Mesenchymal stem cell (in vitro differentiated cells and primary cell): ENCODE measurements around the gene BOLA1.

ENCODE experiments used
- DNase-seq: peaks from one replicate; pipeline ENCODE4 v3.0.0-alpha.2; 2013
- H2AFZ ChIP-seq: one replicate; pipeline ENCODE4 v1.6.1; 2013; ENCODE audit warnings: low read depth, mild to moderate bottlenecking, control low read depth, inconsistent platforms, low read length, moderate library complexity
- H2AK5ac ChIP-seq: 2 replicates; pipeline ENCODE4 v1.6.1; 2013; ENCODE audit warnings: low read length, moderate library complexity, mild to moderate bottlenecking, inconsistent platforms; ENCODE audit not compliant: severe bottlenecking
- H2BK120ac ChIP-seq: one replicate; pipeline ENCODE4 v1.6.1; 2013; ENCODE audit warnings: low read depth, mild to moderate bottlenecking, inconsistent platforms, low read length, moderate library complexity
- H2BK12ac ChIP-seq, 2 experiments: one replicate each; pipeline ENCODE4 v1.6.1; 2013; ENCODE audit warnings: inconsistent platforms in 2 of 2, low read length in 2 of 2, mild to moderate bottlenecking in 2 of 2, moderate library complexity in 2 of 2, control low read depth in 1 of 2
- H2BK15ac ChIP-seq: one replicate; pipeline ENCODE4 v1.6.1; 2013; ENCODE audit warnings: mild to moderate bottlenecking, low read depth, inconsistent platforms; ENCODE audit not compliant: poor library complexity, severe bottlenecking
- H2BK5ac ChIP-seq: 2 replicates; pipeline ENCODE4 v1.6.1; 2013; ENCODE audit warnings: low read depth, mild to moderate bottlenecking, low read length, control low read depth, inconsistent platforms; ENCODE audit not compliant: poor library complexity, severe bottlenecking
- H3K14ac ChIP-seq, 2 experiments: one replicate each; pipeline ENCODE4 v1.6.1; 2013; ENCODE audit warnings: inconsistent platforms in 2 of 2, low read length in 2 of 2, control low read depth in 1 of 2, mild to moderate bottlenecking in 1 of 2, moderate library complexity in 1 of 2
- H3K18ac ChIP-seq, 2 experiments: one replicate each; pipeline ENCODE4 v1.6.1; 2013; ENCODE audit warnings: inconsistent platforms in 2 of 2, low read length in 2 of 2, control low read depth in 1 of 2, low read depth in 1 of 2, mild to moderate bottlenecking in 1 of 2
- H3K23ac ChIP-seq, 2 experiments: one replicate each; pipeline ENCODE4 v1.6.1; 2013; ENCODE audit warnings: inconsistent platforms in 2 of 2, low read length in 2 of 2, mild to moderate bottlenecking in 2 of 2, moderate library complexity in 2 of 2, control low read depth in 1 of 2
- H3K27ac ChIP-seq: 2 replicates; pipeline ENCODE4 v1.5.1; 2013; ENCODE audit warnings: mild to moderate bottlenecking, moderate library complexity, low read length, control low read depth, inconsistent platforms; ENCODE audit not compliant: poor library complexity, severe bottlenecking
- H3K27me3 ChIP-seq, 2 experiments: 2 replicates each; pipeline versions ENCODE4 v1.6.1 to v1.7.0; 2013; ENCODE audit warnings: low read length in 2 of 2, mild to moderate bottlenecking in 2 of 2, moderate library complexity in 2 of 2, control low read depth in 1 of 2, inconsistent platforms in 1 of 2; ENCODE audit not compliant: control insufficient read depth in 1 of 2, insufficient read depth in 1 of 2
- H3K36me3 ChIP-seq, 2 experiments: 2 replicates each; pipeline versions ENCODE4 v1.6.1 to v1.7.0; 2013; ENCODE audit warnings: low read length in 2 of 2, control low read depth in 1 of 2, inconsistent platforms in 1 of 2, low read depth in 1 of 2, mild to moderate bottlenecking in 1 of 2; ENCODE audit not compliant: insufficient read depth in 2 of 2, control insufficient read depth in 1 of 2
- H3K4ac ChIP-seq, 2 experiments: one replicate each; pipeline ENCODE4 v1.6.1; 2013; ENCODE audit warnings: inconsistent platforms in 2 of 2, low read length in 2 of 2, mild to moderate bottlenecking in 2 of 2, moderate library complexity in 2 of 2, control low read depth in 1 of 2, low read depth in 1 of 2
- H3K4me1 ChIP-seq: 2 replicates; pipeline ENCODE4 v1.6.1; 2013; ENCODE audit warnings: low read depth, low read length, control low read depth; ENCODE audit not compliant: control insufficient read depth, insufficient read depth
- H3K4me2 ChIP-seq: 2 replicates; pipeline ENCODE4 v1.6.1; 2013; ENCODE audit warnings: low read length, mild to moderate bottlenecking, inconsistent platforms; ENCODE audit not compliant: poor library complexity, severe bottlenecking
- H3K4me3 ChIP-seq, 2 experiments: 2 replicates each; pipeline versions ENCODE4 v1.5.1 to v1.7.0; 2013; ENCODE audit warnings: low read length in 2 of 2, mild to moderate bottlenecking in 2 of 2, control low read depth in 1 of 2, low read depth in 1 of 2; ENCODE audit not compliant: insufficient read depth in 1 of 2
- H3K79me1 ChIP-seq: replicated peaks from 2 replicates; pipeline ENCODE4 v1.6.1; 2013; ENCODE audit warnings: mild to moderate bottlenecking, control low read depth, low read length, inconsistent platforms; ENCODE audit not compliant: poor library complexity, severe bottlenecking
- H3K9ac ChIP-seq: 2 replicates; pipeline ENCODE4 v1.7.0; 2013; ENCODE audit warnings: mild to moderate bottlenecking, low read length, moderate library complexity
- H3K9me3 ChIP-seq: 2 replicates; pipeline ENCODE4 v1.7.0; 2013; ENCODE audit warnings: mild to moderate bottlenecking, low read length; ENCODE audit not compliant: control insufficient read depth
- H4K8ac ChIP-seq: one replicate; pipeline ENCODE4 v1.6.1; 2013; ENCODE audit warnings: inconsistent platforms, mild to moderate bottlenecking, low read length, moderate library complexity
- H4K91ac ChIP-seq: one replicate; pipeline ENCODE4 v1.6.1; 2013; ENCODE audit warnings: mild to moderate bottlenecking, low read length, inconsistent platforms
- WGBS: methylation state at CpG from one replicate; pipeline ENCODE4 v1.1.7; 2013; ENCODE audit warnings: mixed read lengths; 5-methylcytosine and 5-hydroxymethylcytosine counted together

BOLA1 gene

DNA sequence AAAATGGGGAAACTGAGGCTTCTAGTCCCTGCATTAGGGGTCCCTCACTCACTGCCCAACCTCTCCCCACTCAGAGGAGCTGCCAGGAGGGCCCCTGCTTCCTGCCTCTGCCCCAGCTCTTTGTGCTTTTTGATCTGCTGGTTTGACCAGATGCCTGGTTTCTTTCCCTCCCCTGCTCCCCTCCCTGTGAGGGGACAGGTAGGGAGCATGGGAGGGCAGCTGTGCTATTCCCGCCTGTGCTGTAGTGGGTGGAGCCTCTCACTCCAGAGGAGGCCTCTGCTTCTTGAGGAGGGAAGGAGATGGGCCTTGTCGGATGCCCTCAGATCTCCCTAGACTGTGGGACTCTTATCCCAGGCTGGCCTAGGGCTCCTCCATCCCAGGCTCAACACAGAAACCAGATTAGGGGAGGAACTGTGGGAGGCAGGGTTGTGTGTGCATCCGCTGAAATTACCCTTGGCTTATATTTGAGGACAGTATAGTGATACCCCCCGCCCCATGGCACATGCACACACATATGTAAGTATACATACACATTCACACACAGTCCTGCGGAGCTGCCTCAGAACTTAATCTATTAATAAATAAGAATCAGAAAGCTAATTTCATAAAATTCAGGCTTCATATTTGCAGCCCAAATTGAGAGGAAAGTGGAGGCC lies 4.6 kb downstream of the BOLA1 start:
- Histone ChIP-seq H3K9ac (no peak overlapping the region), H4K91ac (no peak overlapping the region)

DNA sequence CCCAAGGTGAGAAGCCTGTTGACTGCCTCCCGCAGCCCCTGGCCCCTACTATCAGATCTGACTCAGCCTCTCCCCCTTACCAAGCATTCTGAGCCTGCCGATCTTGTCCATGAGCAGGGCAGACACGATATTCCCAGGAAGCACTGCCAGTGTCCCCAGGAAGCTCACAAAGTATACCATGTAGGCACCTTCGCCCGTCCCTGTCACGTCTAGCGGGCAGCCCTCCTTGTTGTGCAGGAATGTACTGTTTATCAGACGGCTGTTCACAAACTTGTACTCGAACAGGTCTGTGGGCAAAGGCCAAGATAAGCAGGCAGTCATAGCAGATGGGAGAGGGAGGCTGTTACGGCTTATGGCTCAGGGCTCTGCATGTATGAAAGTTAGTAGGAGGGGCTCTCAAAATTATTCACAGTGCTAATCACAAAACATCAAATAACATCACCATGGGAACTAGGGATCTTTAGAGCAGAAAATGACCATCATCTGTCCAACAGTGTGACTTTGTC lies 7.3 kb downstream of the BOLA1 start:
- Histone ChIP-seq H3K27ac (no peak overlapping the region), H3K18ac (no peak overlapping the region), H4K91ac (no peak overlapping the region), H3K9ac (no peak overlapping the region), H3K4me2 (no peak overlapping the region), H3K4ac (no peak overlapping the region), H3K79me1 (no peaks in the 10 kb centered on the region), H2BK12ac (peak overlapping the region in 1 of 2 experiments; percentile 15), H3K4me1 (no peaks in the 10 kb centered on the region), H2AFZ (no peak overlapping the region), H4K8ac (no peak overlapping the region), H3K9me3 (no peaks in the 10 kb centered on the region), H2BK120ac (no peak overlapping the region), H3K4me3 (no peak overlapping the region), H2AK5ac (no peak overlapping the region), H2BK15ac (no peak overlapping the region), H3K27me3 (no peaks in the 10 kb centered on the region), H3K36me3 (peaks cover 20 to 36% of the 10 kb centered on the region in 2 experiments), H3K14ac (no peak overlapping the region), H2BK5ac (no peak overlapping the region), H3K23ac (no peak overlapping the region)
- 91% methylated on average over 9 of the region's 10 CpGs for WGBS
- no peak for DNase-seq

More for the DNA sequence above, 4.6 kb downstream of the BOLA1 start:
- no peak overlapping the region for H3K23ac ChIP-seq
- no peak overlapping the region for H2BK120ac ChIP-seq
- H2BK12ac ChIP-seq, result no peak overlapping the region
- no peak overlapping the region for H4K8ac ChIP-seq
- peaks cover 12 to 20% of the 10 kb centered on the region in 2 experiments for H3K36me3 ChIP-seq
- H3K9me3 ChIP-seq, result no peaks in the 10 kb centered on the region
- H3K79me1 ChIP-seq, result peaks cover 5% of the 10 kb centered on the region
- no peak overlapping the region for H2AFZ ChIP-seq
- H2BK5ac ChIP-seq, result no peak overlapping the region
- no peak overlapping the region for H2AK5ac ChIP-seq
- peaks cover 8% of the 10 kb centered on the region for H3K4me1 ChIP-seq
- H3K4me3 ChIP-seq, result no peak overlapping the region
- no peak overlapping the region for H3K4me2 ChIP-seq
- no peak for DNase-seq
- H3K18ac ChIP-seq, result no peak overlapping the region
- no peak overlapping the region for H3K27ac ChIP-seq
- H3K4ac ChIP-seq, result no peak overlapping the region
- 54% methylated on average over 2 of the region's 5 CpGs for WGBS
- no peak overlapping the region for H2BK15ac ChIP-seq
- H3K27me3 ChIP-seq, result no peaks in the 10 kb centered on the region
- no peak overlapping the region for H3K14ac ChIP-seq

DNA sequence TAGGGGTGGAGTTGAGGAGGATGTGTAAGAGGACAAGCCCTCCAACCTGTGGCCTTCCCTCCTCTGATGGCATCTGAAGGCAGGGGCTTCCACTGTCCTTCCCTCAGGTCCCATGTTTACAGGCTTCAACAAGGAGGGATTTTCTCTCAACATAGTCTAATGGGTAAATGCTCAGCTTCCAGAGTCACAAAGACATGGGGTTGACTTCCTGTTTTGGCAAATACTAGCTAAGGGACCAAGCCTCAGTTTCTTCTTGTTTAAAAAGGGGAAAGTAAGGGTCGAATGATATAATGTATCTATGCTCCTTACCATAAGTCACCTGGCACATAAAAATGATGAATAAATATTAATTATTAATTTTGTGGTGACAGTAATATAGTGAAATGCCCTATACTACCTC lies 15.2 kb downstream of the BOLA1 start:
- Histone ChIP-seq H2BK12ac (no peak overlapping the region), H2BK15ac (no peak overlapping the region), H3K79me1 (peaks cover 12% of the 10 kb centered on the region), H3K9me3 (no peaks in the 10 kb centered on the region), H4K91ac (no peak overlapping the region), H2AK5ac (no peak overlapping the region), H2BK120ac (no peak overlapping the region), H3K4me2 (no peak overlapping the region), H3K4me1 (peaks cover 18% of the 10 kb centered on the region), H3K23ac (no peak overlapping the region), H3K4me3 (no peak overlapping the region), H3K9ac (no peak overlapping the region), H3K4ac (no peak overlapping the region), H3K14ac (no peak overlapping the region), H3K27ac (no peak overlapping the region), H3K18ac (no peak overlapping the region), H2BK5ac (no peak overlapping the region), H4K8ac (no peak overlapping the region), H3K27me3 (no peaks in the 10 kb centered on the region), H2AFZ (no peak overlapping the region), H3K36me3 (peaks cover 5 to 26% of the 10 kb centered on the region in 2 experiments)
- no peak for DNase-seq
- no CpG with 5 or more reads among the region's 1 CpG for WGBS

DNA sequence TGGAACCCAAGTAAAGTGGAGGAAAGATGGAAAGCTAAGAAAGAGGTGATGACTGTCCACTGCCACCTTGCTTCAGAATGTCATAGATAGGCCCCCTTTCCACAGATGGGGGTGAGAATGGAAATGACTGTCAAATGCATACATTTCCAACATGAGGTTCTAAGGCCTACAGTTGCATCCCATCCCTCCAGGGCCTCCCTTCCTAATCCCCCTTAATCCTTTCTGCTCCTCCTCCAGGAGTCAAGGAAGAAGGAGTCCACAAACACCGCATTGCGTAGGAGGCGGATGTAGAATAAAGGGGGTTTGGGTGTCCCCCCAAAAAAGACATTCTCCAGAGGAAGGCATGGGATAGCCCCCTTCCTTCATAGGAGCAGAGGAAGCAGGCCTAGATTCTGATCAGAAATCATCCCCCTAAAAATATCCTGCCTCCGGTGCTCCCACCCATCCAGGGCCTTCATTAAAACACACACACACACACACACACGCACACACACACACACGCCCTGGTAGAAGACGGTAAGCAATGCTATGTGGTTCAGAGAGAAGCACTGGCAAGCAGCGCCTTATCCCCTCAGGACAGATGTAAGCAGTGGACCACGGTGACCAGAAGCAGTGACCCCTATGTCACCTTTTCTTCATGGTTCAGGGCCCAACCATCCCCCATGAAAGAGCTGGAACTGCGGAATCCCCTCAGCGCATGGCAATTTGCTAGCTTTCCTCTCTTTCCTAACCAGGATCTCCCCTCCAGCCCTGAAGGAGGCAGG lies 16.2 kb downstream of the BOLA1 start:
- Histone ChIP-seq H2AK5ac (no peak overlapping the region), H3K4me2 (no peak overlapping the region), H2BK120ac (no peak overlapping the region), H3K27ac (no peak overlapping the region), H4K91ac (no peak overlapping the region), H3K14ac (no peak overlapping the region), H3K18ac (peak overlapping the region in 1 of 2 experiments; percentile 16), H3K9me3 (no peaks in the 10 kb centered on the region), H3K36me3 (peaks cover 5 to 19% of the 10 kb centered on the region in 2 experiments), H2BK5ac (no peak overlapping the region), H3K27me3 (no peaks in the 10 kb centered on the region), H3K9ac (no peak overlapping the region), H2BK12ac (no peak overlapping the region), H3K4ac (no peak overlapping the region), H2BK15ac (peak overlapping the region; percentile 8), H3K23ac (no peak overlapping the region), H3K4me1 (peaks cover 18% of the 10 kb centered on the region), H2AFZ (no peak overlapping the region), H3K4me3 (peak overlapping the region in 1 of 2 experiments; percentile 85), H3K79me1 (peaks cover 12% of the 10 kb centered on the region), H4K8ac (peak overlapping the region; percentile 56)
- DNase-seq, result no peak
- 80% methylated on average over 8 of the region's 11 CpGs for WGBS
